Hepatocyte (in vitro differentiated cells): ENCODE results near the gene PLEKHG4.

ENCODE experiments used
- CTCF ChIP-seq: fragments of 200-600 bp; sonication (generic); IDR thresholded peaks from 2 replicates; pipeline ENCODE4 v1.5.1; 2016; ENCODE audit warnings: antibody characterized with exemption, mild to moderate bottlenecking; ENCODE audit not compliant: poor library complexity
- EZH2 ChIP-seq: fragments of 200-600 bp; sonication (generic); IDR thresholded peaks from 2 replicates; pipeline ENCODE4 v1.6.1; 2016; ENCODE audit warnings: antibody characterized with exemption, mild to moderate bottlenecking, borderline replicate concordance

DNA sequence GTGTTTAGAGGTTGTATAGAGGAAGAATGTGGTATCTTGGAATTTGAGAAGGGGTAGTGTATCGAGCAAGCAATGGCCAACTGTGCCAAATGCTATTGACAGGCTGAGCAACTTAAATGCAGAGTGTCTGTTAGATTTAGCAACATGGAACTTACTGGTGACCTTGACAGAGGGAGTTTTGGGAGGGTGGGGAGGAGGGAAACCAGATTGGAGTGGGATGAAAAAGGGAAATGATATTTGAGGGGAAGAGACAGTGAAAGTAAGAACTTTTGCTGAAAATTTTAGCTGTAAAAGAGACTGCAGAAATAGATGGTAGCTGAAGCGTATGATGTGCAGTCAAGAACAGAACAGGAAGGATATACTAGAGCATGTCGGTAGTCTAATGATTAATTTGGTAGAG is 48.4 kb downstream of the PLEKHG4 start:
- TF ChIP-seq CTCF (no peak), EZH2 (no peak)
